ENCODE results near the gene NR5A2. TPM values are rescaled to one million over a fixed set of nuclear protein-coding genes. Genes with fewer than 3 reads are reported as not detected.

The NR5A2 gene
- total RNA-seq, 8 experiments from 2014 or later, result 0.20 to 1.5 (median 0.96) TPM; not detected in 1

- Histone ChIP-seq H3K4me3 (no peak overlapping the region), H3K27ac (no peak overlapping the region), H3K4me1 (replicated peaks in 1 of 2) (peaks cover 0 to 4% of the 10 kb centered on the region in 2 donors)
- WGBS, 10 experiments, result 21 to 87% (median 71%) methylated on average over 2 to 7 of the region's 7 CpGs
- in situ Hi-C loops (cut with MboI; ENCODE audit: low pct_unique_long_range_greater_than_20kb in 2 of 9, low sequenced_read_pairs in 9 of 9, unreplicated experiment in 9 of 9), result loop anchor here in 1 of 9 experiments (25.0 kb wide), 1 partner anchor 113 kb away; no protein-coding TSS in a partner anchor
- ATAC-seq (replicated peaks in 6 of 8), result no peak
Observed at GRCh38 chr1:200049810-200050209, 22.3 kb downstream of the NR5A2 start.

GRCh38 chr1:200051620-200052019 lies 24.1 kb downstream of the NR5A2 start:
- in situ Hi-C loops (cut with MboI; ENCODE audit: low pct_unique_long_range_greater_than_20kb in 2 of 9, low sequenced_read_pairs in 9 of 9, unreplicated experiment in 9 of 9), result no loop called here
- no peak for ATAC-seq (replicated peaks in 6 of 8)
- Histone ChIP-seq H3K27ac (no peak overlapping the region), H3K4me1 (replicated peaks in 1 of 2) (peaks cover 0 to 4% of the 10 kb centered on the region in 2 donors), H3K4me3 (no peak overlapping the region)
- WGBS, 10 experiments, result 60 to 97% (median 79%) methylated on average over 2 to 4 of the region's 4 CpGs

GRCh38 chr1:200053091-200053490 lies 25.6 kb downstream of the NR5A2 start:
- H3K27ac ChIP-seq, result no peak overlapping the region
- peaks cover 0 to 4% of the 10 kb centered on the region in 2 donors for H3K4me1 ChIP-seq (replicated peaks in 1 of 2)
- in situ Hi-C loops (cut with MboI; ENCODE audit: low pct_unique_long_range_greater_than_20kb in 2 of 9, low sequenced_read_pairs in 9 of 9, unreplicated experiment in 9 of 9), result no loop called here
- ATAC-seq (replicated peaks in 6 of 8), result no peak
- no peak overlapping the region for H3K4me3 ChIP-seq
- 0 to 100% (median 79%) methylated on average over 1 to 2 of the region's 2 CpGs for WGBS, 10 experiments

- Histone ChIP-seq H3K4me3 (no peak overlapping the region), H3K4me1 (replicated peaks in 1 of 2) (peaks cover 0 to 4% of the 10 kb centered on the region in 2 donors), H3K27ac (no peak overlapping the region)
- in situ Hi-C loops (cut with MboI; ENCODE audit: low pct_unique_long_range_greater_than_20kb in 2 of 9, low sequenced_read_pairs in 9 of 9, unreplicated experiment in 9 of 9), result no loop called here
- ATAC-seq (replicated peaks in 6 of 8), result peak in 5 of 8 experiments; percentile 45 to 86 (median 62)
- WGBS, 10 experiments, result 24 to 88% (median 77%) methylated on average over 4 to 8 of the region's 8 CpGs; no CpG with 5 or more reads in 4 of the 10 experiments
Observed at GRCh38 chr1:200053646-200054045, 26.1 kb downstream of the NR5A2 start.

- no peak overlapping the region for H3K4me3 ChIP-seq
- in situ Hi-C loops (cut with MboI; ENCODE audit: low pct_unique_long_range_greater_than_20kb in 2 of 9, low sequenced_read_pairs in 9 of 9, unreplicated experiment in 9 of 9), result no loop called here
- H3K4me1 ChIP-seq (replicated peaks in 1 of 2), result peaks cover 0 to 2% of the 10 kb centered on the region in 2 donors
- 63 to 99% (median 92%) methylated on average over 4 to 15 of the region's 15 CpGs for WGBS, 10 experiments
- no peak overlapping the region for H3K27ac ChIP-seq
- no peak for ATAC-seq (replicated peaks in 6 of 8)
Observed at GRCh38 chr1:200058341-200058740, 30.8 kb downstream of the NR5A2 start.

- no peak overlapping the region for H3K27ac ChIP-seq
- in situ Hi-C loops (cut with MboI; ENCODE audit: low pct_unique_long_range_greater_than_20kb in 2 of 9, low sequenced_read_pairs in 9 of 9, unreplicated experiment in 9 of 9), result no loop called here
- ATAC-seq (replicated peaks in 6 of 8), result no peak
- WGBS, 10 experiments, result 83 to 100% (median 93%) methylated on average over 1 to 2 of the region's 2 CpGs; no CpG with 5 or more reads in 6 of the 10 experiments
- no peak overlapping the region for H3K4me3 ChIP-seq
- H3K4me1 ChIP-seq (replicated peaks in 1 of 2), result no peaks in the 10 kb centered on the region
Observed at GRCh38 chr1:200062143-200062542, 34.6 kb downstream of the NR5A2 start.

- Histone ChIP-seq H3K4me1 (replicated peaks in 1 of 2) (peaks cover 7 to 11% of the 10 kb centered on the region in 2 donors), H3K4me3 (no peak overlapping the region), H3K27ac (no peak overlapping the region)
- ATAC-seq (replicated peaks in 6 of 8), result peak in 3 of 8 experiments; percentile 43 to 73 (median 66)
- in situ Hi-C loops (cut with MboI; ENCODE audit: low pct_unique_long_range_greater_than_20kb in 2 of 9, low sequenced_read_pairs in 9 of 9, unreplicated experiment in 9 of 9), result no loop called here
- 57 to 97% (median 76%) methylated on average over 3 to 4 of the region's 4 CpGs; no CpG with 5 or more reads in 1 of the 10 experiments for WGBS, 10 experiments
Observed at GRCh38 chr1:200072636-200073285, 45.3 kb downstream of the NR5A2 start.

- WGBS, 10 experiments, result 83 to 100% (median 94%) methylated on average over 1 of the region's 1 CpG; no CpG with 5 or more reads in 6 of the 10 experiments
- in situ Hi-C loops (cut with MboI; ENCODE audit: low pct_unique_long_range_greater_than_20kb in 2 of 9, low sequenced_read_pairs in 9 of 9, unreplicated experiment in 9 of 9), result no loop called here
- Histone ChIP-seq H3K4me1 (replicated peaks in 1 of 2) (peaks cover 7 to 11% of the 10 kb centered on the region in 2 donors), H3K27ac (no peak overlapping the region), H3K4me3 (no peak overlapping the region)
- no peak for ATAC-seq (replicated peaks in 6 of 8)
Observed at GRCh38 chr1:200073286-200073637, 45.8 kb downstream of the NR5A2 start.

- peak in 1 of 8 experiments; percentile 40 for ATAC-seq (replicated peaks in 6 of 8)
- in situ Hi-C loops (cut with MboI; ENCODE audit: low pct_unique_long_range_greater_than_20kb in 2 of 9, low sequenced_read_pairs in 9 of 9, unreplicated experiment in 9 of 9), result no loop called here
- WGBS, 10 experiments, result 0 to 58% (median 39%) methylated on average over 1 to 8 of the region's 8 CpGs
- no peak overlapping the region for H3K27ac ChIP-seq
- peaks cover 16 to 26% of the 10 kb centered on the region in 2 donors for H3K4me1 ChIP-seq (replicated peaks in 1 of 2)
- H3K4me3 ChIP-seq, result no peak overlapping the region
Observed at GRCh38 chr1:200075522-200075921, 48.0 kb downstream of the NR5A2 start.

GRCh38 chr1:200075938-200076546 lies 48.5 kb downstream of the NR5A2 start:
- H3K4me1 ChIP-seq (replicated peaks in 1 of 2), result peaks cover 17 to 29% of the 10 kb centered on the region in 2 donors
- in situ Hi-C loops (cut with MboI; ENCODE audit: low pct_unique_long_range_greater_than_20kb in 2 of 9, low sequenced_read_pairs in 9 of 9, unreplicated experiment in 9 of 9), result no loop called here
- H3K27ac ChIP-seq, result no peak overlapping the region
- H3K4me3 ChIP-seq, result no peak overlapping the region
- WGBS, 10 experiments, result 4 to 81% (median 61%) methylated on average over 2 to 9 of the region's 9 CpGs
- ATAC-seq (replicated peaks in 6 of 8), result peak in 2 of 8 experiments; percentile 57 to 73

GRCh38 chr1:200079232-200079940 lies 51.9 kb downstream of the NR5A2 start:
- ATAC-seq (replicated peaks in 6 of 8), result peak in 5 of 8 experiments; percentile 74 to 95 (median 89)
- Histone ChIP-seq H3K27ac (no peak overlapping the region), H3K4me1 (replicated peaks in 1 of 2) (peaks cover 25 to 37% of the 10 kb centered on the region in 2 donors), H3K4me3 (no peak overlapping the region)
- WGBS, 10 experiments, result 35 to 84% (median 48%) methylated on average over 1 to 8 of the region's 8 CpGs; no CpG with 5 or more reads in 1 of the 10 experiments
- in situ Hi-C loops (cut with MboI; ENCODE audit: low pct_unique_long_range_greater_than_20kb in 2 of 9, low sequenced_read_pairs in 9 of 9, unreplicated experiment in 9 of 9), result no loop called here

GRCh38 chr1:200081151-200081968 lies 53.9 kb downstream of the NR5A2 start:
- Histone ChIP-seq H3K27ac (no peak overlapping the region), H3K4me3 (no peak overlapping the region), H3K4me1 (replicated peaks in 1 of 2) (peaks cover 16 to 34% of the 10 kb centered on the region in 2 donors)
- 0 to 46% (median 26%) methylated on average over 1 to 5 of the region's 5 CpGs for WGBS, 10 experiments
- no peak for ATAC-seq (replicated peaks in 6 of 8)
- in situ Hi-C loops (cut with MboI; ENCODE audit: low pct_unique_long_range_greater_than_20kb in 2 of 9, low sequenced_read_pairs in 9 of 9, unreplicated experiment in 9 of 9), result no loop called here

- Histone ChIP-seq H3K4me1 (replicated peaks in 1 of 2) (peaks cover 16 to 34% of the 10 kb centered on the region in 2 donors), H3K27ac (no peak overlapping the region), H3K4me3 (no peak overlapping the region)
- 0 to 44% (median 25%) methylated on average over 1 to 3 of the region's 3 CpGs for WGBS, 10 experiments
- no peak for ATAC-seq (replicated peaks in 6 of 8)
- in situ Hi-C loops (cut with MboI; ENCODE audit: low pct_unique_long_range_greater_than_20kb in 2 of 9, low sequenced_read_pairs in 9 of 9, unreplicated experiment in 9 of 9), result no loop called here
Observed at GRCh38 chr1:200081969-200082245, 54.4 kb downstream of the NR5A2 start.
